GM18508 (cell line): ENCODE data around the gene PTGES.

ENCODE experiments used
- ATAC-seq: cut with Tn5 transposase; IDR thresholded peaks from one replicate; pipeline ENCODE4 v1.9.1; 2021; ENCODE audit warnings: moderate number of reproducible peaks; ENCODE audit not compliant: insufficient read depth, unreplicated experiment

The PTGES gene

GRCh38 chr9:129720865-129721545 lies 31.8 kb downstream of the PTGES start:
- ATAC-seq: no peak

GRCh38 chr9:129720181-129720864 lies 32.5 kb downstream of the PTGES start:
- ATAC-seq: no peak

- ATAC-seq: no peak
Observed at GRCh38 chr9:129719135-129719534, 33.7 kb downstream of the PTGES start.

- ATAC-seq: no peak
Observed at GRCh38 chr9:129718647-129719046, 34.2 kb downstream of the PTGES start.

GRCh38 chr9:129717991-129718390 lies 34.9 kb downstream of the PTGES start:
- ATAC-seq: no peak

- ATAC-seq: no peak
Observed at GRCh38 chr9:129716091-129716490, 36.8 kb downstream of the PTGES start.

- ATAC-seq: no peak
Observed at GRCh38 chr9:129714511-129715061, 38.3 kb downstream of the PTGES start.

GRCh38 chr9:129713402-129713679 lies 39.5 kb downstream of the PTGES start:
- no peak for ATAC-seq

- ATAC-seq: no peak
Observed at GRCh38 chr9:129712634-129713401, 40.0 kb downstream of the PTGES start.

- ATAC-seq: no peak
Observed at GRCh38 chr9:129710169-129710453, 42.7 kb downstream of the PTGES start.

GRCh38 chr9:129709438-129710168 lies 43.2 kb downstream of the PTGES start:
- no peak for ATAC-seq

GRCh38 chr9:129708793-129709192 lies 44.0 kb downstream of the PTGES start:
- no peak for ATAC-seq

GRCh38 chr9:129704807-129705206 lies 48.0 kb downstream of the PTGES start:
- no peak for ATAC-seq

GRCh38 chr9:129703667-129704355 lies 49.0 kb downstream of the PTGES start:
- ATAC-seq: no peak

- ATAC-seq: no peak
Observed at GRCh38 chr9:129702589-129703520, 50.0 kb downstream of the PTGES start.

GRCh38 chr9:129701549-129701948 lies 51.3 kb downstream of the PTGES start:
- ATAC-seq: no peak

GRCh38 chr9:129701054-129701453 lies 51.8 kb downstream of the PTGES start:
- no peak for ATAC-seq

GRCh38 chr9:129698254-129698757 lies 54.5 kb downstream of the PTGES start:
- no peak for ATAC-seq

GRCh38 chr9:129697656-129698253 lies 55.1 kb downstream of the PTGES start:
- ATAC-seq: no peak
